Measurements from ENCODE around the gene TNFAIP8.

DNA sequence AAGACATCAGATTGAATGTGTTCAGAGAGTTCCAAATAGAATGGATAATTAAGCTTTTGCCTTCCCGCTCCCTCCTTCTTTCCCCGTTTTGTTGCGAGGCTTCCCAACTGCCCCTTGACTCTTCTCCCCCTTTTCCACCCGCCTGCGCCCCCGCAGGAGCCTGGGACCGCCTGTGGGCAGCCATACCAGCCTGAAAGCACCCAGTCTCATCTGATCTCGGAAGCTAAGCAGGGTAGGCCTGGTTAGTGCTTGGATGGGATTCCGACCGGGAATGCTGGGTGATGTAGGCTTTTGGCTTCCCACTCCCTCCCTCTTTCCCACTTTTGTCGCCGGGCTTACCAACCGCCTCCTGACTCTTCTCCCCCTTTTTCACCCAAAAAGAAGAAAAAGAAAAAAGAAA is 89.7 kb downstream of the TNFAIP8 start:
- TF ChIP-seq, protein P1, sequence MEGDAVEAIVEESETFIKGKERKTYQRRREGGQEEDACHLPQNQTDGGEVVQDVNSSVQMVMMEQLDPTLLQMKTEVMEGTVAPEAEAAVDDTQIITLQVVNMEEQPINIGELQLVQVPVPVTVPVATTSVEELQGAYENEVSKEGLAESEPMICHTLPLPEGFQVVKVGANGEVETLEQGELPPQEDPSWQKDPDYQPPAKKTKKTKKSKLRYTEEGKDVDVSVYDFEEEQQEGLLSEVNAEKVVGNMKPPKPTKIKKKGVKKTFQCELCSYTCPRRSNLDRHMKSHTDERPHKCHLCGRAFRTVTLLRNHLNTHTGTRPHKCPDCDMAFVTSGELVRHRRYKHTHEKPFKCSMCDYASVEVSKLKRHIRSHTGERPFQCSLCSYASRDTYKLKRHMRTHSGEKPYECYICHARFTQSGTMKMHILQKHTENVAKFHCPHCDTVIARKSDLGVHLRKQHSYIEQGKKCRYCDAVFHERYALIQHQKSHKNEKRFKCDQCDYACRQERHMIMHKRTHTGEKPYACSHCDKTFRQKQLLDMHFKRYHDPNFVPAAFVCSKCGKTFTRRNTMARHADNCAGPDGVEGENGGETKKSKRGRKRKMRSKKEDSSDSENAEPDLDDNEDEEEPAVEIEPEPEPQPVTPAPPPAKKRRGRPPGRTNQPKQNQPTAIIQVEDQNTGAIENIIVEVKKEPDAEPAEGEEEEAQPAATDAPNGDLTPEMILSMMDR (IDR thresholded peaks at IDR 0.05), result no peak
- TF ChIP-seq POLR2A (IDR thresholded peaks at IDR 0.05), result no peak

All from uterus (tissue), 2 donors.